ENCODE results near the gene PPFIA4.
A peak's percentile ranks its signal among the peaks of the same experiment; 100 is the strongest.

- peak; percentile 74 for TF ChIP-seq CTCF (IDR thresholded peaks at IDR 0.05; ENCODE audit: low read depth, low read length)
- TF ChIP-seq EZH2phosphoT487 (IDR thresholded peaks at IDR 0.05; ENCODE audit: low read depth): no peak
Measured at GRCh38 chr1:203084588-203085527, 58.6 kb downstream of the PPFIA4 start.

Measured in OCI-LY3 (cell line).